Left forelimb (tissue), 1 donor: ENCODE data around the gene GAPDHS.

Experiments used
- DNase-seq: peaks from one replicate; pipeline ENCODE4 v3.0.0-alpha.2; 2018; ENCODE audit warnings: low spot score

GAPDHS gene

DNA sequence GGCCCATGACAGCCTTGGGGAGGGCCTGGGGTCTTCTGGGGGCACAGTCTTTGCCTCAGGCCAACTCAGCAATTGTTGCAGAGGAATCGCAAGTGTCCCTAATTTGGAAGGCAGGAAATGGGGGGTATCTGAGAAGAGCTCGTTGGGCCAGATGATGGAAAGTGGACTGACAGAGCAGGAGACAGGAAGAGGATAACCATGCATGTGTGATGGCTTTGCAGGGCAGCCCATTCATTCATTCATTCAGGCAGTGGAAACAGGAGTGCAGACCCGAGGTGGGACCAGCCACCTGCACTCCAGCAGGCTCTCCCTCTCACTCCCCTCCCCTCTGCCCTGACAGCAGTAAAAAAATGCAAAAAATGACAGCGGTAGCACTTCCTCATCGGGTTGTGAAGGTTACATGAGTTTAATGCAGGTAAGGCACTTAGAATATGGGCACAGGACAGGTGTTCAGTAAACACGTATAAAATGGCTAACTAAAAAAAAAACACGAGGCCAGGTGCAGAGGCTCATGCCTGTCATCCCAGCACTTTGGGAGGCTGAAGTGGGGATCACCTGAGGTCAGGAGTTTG, 7.2 kb downstream of the GAPDHS start:
- no peak for DNase-seq

GRCh38 chr19:35542209-35542608, 9.0 kb downstream of the GAPDHS start:
- DNase-seq = no peak

DNA sequence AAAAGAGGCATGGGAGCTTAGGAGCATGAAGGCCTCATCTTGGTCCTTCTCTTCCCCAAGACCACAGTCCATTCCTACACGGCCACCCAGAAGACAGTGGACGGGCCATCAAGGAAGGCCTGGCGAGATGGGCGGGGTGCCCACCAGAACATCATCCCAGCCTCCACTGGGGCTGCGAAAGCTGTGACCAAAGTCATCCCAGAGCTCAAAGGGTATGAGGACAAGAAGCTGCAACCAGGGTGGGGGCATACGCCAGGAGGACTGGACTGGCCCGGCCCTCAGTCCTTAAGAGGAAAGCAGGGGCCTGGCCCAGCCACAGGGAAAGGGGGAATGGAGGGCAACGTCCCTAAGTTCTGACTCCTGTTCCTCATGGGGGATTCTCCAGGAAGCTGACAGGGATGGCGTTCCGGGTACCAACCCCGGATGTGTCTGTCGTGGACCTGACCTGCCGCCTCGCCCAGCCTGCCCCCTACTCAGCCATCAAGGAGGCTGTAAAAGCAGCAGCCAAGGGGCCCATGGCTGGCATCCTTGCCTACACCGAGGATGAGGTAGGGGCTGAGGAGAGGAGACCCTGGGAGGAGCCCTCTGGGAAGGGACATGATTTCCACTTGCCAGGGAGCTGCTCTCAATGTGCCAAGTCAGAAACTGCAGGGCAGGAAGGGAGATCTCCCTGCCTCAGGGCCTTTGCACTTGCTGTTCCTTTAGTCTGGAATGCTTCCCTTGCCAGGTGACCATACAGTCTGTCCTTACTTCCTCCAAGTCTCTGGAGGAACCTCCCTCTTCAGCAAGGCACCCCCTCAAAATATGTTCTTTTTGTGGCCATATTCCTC, 10.2 kb downstream of the GAPDHS start:
- DNase-seq = no peak

DNA sequence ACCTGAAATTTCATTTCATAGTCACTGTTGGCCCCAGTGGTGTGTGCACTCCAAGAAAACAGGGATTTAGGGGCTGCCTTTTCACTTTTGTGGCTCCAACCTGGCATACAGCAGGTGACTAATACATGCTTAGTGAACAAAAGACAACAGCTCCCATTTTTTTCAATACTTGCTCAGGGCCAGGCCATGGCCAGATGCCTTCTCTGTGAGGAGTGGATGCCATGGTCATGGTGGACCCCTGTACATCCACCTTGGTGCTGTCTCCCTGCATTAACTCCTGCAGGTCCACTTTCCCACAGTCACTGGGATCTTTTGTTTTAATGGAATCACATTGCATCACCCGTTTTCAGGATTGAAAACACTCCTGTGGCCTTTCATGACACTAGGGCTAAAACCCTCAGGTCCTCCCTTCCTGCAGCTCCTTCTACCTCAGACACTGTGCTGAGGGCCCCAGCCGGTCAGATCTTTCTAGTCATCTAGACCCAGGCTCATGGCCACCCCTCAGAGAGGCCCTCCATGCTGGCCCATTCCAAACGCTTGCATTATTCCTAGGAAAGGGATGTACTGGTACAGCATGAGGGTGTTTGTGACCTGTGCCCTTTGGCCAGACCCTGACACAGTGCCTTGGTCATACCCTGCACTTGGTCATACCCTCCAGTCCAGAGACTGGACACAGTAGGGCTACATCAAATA, 11.0 kb downstream of the GAPDHS start:
- DNase-seq = no peak

DNA sequence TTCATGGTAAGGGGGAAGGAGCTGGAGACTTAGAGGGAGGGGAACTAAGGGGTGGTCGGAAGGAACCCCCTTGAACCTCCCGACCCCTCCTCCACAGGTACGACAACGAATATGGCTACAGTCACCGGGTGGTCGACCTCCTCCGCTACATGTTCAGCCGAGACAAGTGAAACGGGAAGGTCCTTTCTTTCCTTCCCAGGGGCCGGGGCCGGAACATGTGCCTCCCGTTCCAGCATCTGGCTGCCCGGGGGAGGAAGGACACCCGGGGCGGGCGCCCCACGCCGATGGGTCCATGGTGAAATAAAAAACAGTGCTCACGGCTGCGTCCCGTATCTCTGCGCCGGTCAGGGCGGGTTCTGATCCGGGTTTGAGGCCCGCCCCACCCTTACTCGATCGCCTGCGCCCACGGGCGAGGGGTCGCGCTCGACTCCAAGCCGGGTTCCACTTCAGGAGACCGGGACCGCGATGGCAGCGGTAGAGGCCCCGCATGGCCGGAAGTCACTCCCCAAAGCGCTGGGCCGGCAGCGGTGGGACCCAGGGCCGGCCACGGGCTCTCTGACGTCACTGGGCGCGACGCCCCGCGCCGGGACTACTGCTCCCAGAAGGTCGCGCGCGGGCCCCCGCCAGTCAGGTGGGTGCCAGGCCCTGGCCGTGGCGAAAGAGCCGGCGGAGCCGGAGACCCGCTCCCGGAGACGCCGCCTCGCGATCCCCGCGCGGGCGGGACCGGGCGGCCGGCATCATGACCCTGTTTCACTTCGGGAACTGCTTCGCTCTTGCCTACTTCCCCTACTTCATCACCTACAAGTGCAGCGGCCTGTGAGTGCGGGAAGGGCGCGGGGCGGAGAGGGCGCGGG, 12.0 kb downstream of the GAPDHS start, which contains the start of gene TMEM147:
TMEM147 (plus strand) TSS at position 626 of the 854 bp plus-strand sequence; CDS start at position 740, 114 bp downstream.
- peak; percentile 94 for DNase-seq

DNA sequence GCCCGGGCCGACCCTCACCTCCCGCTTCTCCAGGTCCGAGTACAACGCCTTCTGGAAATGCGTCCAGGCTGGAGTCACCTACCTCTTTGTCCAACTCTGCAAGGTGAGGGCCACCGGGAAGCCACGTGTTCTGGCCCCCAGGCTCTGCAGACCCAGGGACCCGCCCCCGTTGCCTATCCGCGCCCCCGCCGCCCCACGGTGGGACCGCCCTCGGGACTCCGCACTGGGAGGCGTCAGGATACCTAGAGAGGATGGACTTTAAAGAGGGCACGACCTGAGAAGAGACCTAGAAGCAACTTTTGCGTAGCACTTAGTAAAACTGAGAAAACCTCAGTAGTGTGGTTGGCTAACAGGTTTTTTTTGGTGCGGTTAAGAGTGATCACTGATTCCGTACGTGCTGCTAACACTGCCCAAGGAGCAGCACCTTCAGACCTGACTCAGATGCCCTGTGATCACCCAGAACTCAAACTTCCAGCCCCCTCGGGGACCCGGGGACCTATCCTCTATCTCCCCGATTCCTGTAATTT, 12.7 kb downstream of the GAPDHS start:
- no peak for DNase-seq

- no peak for DNase-seq
Observed at GRCh38 chr19:35546532-35546931, 13.3 kb downstream of the GAPDHS start.

- DNase-seq = no peak
Observed at GRCh38 chr19:35549174-35549788, 16.0 kb downstream of the GAPDHS start.

- DNase-seq = no peak
Observed at GRCh38 chr19:35549879-35550523, 16.7 kb downstream of the GAPDHS start.

DNA sequence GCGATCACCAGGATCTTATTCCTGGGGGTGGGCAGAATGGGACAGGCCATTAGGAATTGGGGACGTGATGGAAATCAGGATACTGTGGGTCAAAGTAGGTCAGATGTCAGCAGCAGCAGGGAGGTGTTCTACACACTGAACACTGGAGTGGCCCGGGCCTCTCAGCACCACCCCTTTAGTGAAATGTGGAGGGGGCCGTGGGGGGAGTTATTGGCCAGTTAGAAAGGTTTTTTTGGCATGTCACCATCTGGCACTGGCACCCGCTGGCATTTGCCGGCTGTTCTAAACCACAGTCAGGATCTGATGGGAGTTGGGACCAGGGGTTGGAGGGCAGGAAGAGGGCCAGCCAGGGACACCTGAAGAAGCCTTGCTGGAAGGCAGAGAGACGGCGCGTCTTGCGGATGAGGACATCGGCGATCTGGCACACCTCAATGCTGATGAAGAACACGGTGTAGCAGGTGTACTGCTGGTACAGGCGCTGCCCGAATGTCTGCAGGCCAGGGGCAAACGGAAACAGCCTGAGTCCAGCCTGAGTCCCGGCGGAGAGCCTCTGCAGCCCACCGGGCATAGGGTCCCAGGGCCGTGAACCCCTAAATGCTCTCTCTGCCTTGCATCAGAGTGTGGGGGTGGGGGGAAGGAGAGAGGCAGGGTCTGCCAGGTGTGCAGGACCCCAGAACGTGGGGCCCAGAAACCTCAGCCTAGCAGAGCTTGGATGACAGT, 18.0 kb downstream of the GAPDHS start:
- no peak for DNase-seq

GRCh38 chr19:35552534-35553384, 19.5 kb downstream of the GAPDHS start:
- no peak for DNase-seq

- no peak for DNase-seq
Observed at GRCh38 chr19:35553385-35554000, 20.2 kb downstream of the GAPDHS start.

GRCh38 chr19:35554076-35554475, 20.8 kb downstream of the GAPDHS start:
- DNase-seq = no peak

- no peak for DNase-seq
Observed at GRCh38 chr19:35555301-35556005, 22.2 kb downstream of the GAPDHS start.

GRCh38 chr19:35556025-35556590, 22.9 kb downstream of the GAPDHS start:
- no peak for DNase-seq

- peak; percentile 40 for DNase-seq
Observed at GRCh38 chr19:35556846-35557538, 23.7 kb downstream of the GAPDHS start.
